ENCODE results near the gene SIN3B. TPM values are rescaled to one million over a fixed set of nuclear protein-coding genes. Genes with fewer than 3 reads are reported as not detected.

SIN3B gene
- polyA plus RNA-seq, 4 donors = 46.8 to 87.0 (median 63.7) TPM

DNA sequence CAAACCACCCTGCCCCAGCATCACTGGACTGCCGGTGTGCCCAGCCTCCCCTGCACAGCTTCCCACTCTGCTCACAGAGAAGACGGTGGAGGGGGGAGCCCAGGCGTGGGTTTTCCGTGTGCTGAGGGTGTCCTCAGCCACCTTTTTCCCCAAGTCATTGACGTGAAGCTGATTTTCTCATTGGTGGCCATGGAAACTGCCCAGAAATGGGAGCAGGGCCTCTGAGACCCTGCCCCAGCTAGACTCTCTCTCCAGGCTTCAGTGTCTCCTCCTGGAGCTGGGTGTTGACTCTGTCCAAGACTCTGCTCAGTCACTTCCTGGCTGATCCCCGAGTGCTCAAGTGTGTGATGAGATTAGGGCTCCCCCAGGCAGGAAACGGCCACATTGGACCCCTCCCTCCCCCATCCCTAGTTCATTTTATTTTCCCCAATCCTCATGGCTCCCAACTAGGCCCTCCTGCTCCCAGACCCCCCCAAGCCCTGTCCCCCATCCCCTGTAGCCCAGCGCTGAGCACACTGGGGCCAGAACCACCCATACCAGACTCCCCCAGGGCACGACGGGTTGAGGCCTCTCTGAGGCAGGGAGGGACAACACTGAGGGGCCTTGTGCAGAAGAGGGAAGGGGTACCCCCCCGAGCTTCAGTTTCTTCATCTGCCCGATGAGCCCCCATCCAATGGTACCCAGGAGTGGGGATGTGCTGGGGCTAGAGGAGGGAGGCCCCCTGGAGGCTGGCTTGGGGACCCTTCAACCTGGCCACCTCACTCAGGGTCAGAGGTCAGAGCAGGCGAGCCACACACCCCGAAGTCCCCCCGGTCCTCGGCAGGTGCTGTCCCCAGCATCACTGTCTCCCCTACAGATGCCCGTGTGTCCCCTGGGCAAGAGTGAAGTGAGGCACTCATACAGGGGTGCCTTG, 58.4 kb downstream of the SIN3B start:
- no peak for DNase-seq (ENCODE audit: low read depth in 4 of 4, low spot score in 3 of 4)

DNA sequence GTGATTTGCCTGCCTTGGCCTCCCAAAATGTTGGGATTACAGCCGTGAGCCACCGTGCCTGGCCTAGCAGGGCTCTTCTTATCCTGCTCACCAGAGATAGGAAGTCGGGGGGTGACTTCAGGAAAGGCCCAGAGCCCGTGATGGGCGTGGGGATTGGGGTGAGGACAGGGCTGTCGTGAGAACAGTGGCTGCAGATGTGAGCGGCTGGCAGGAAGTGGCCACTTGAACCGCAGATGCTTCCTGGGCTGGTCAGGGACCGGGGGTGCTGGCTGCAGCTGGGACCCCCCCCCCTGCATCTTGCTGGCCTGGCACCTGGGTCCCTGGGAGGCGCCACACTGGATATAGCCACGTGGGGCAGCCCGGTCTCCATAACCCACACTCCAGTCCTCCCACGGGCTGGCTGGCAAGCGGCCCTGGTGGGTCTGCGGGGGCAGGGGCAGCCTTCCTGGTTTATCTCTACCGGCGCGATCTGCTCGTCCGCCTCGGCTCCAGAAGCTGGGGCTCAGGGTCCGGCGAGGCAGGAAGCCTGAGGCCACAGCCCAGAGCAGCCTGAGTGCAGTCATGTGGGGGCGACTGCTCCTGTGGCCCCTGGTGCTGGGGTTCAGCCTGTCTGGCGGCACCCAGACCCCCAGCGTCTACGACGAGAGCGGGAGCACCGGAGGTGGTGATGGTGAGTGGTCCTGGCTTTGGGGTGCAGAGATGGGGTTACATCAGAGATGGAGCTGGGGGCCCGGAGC, 59.6 kb downstream of the SIN3B start, which contains the start of gene F2RL3:
Gene F2RL3 (plus strand): TSS at position 371 of the 737 bp plus-strand sequence. CDS start 191 bp downstream, at position 562.
- DNase-seq (ENCODE audit: low read depth in 4 of 4, low spot score in 3 of 4) = no peak

DNA sequence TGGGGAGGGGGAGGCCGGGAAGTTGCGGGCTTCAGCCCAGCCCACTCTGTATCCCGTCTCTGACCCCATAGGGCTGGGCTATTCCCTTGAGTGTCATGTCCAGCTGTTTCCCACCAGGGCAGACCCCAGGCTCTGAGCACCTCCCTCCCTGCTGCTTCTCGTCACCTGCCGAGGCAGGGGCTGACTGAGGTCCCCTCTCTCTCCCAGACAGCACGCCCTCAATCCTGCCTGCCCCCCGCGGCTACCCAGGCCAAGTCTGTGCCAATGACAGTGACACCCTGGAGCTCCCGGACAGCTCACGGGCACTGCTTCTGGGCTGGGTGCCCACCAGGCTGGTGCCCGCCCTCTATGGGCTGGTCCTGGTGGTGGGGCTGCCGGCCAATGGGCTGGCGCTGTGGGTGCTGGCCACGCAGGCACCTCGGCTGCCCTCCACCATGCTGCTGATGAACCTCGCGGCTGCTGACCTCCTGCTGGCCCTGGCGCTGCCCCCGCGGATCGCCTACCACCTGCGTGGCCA, 60.2 kb downstream of the SIN3B start:
- DNase-seq (ENCODE audit: low read depth in 4 of 4, low spot score in 3 of 4) = no peak

DNA sequence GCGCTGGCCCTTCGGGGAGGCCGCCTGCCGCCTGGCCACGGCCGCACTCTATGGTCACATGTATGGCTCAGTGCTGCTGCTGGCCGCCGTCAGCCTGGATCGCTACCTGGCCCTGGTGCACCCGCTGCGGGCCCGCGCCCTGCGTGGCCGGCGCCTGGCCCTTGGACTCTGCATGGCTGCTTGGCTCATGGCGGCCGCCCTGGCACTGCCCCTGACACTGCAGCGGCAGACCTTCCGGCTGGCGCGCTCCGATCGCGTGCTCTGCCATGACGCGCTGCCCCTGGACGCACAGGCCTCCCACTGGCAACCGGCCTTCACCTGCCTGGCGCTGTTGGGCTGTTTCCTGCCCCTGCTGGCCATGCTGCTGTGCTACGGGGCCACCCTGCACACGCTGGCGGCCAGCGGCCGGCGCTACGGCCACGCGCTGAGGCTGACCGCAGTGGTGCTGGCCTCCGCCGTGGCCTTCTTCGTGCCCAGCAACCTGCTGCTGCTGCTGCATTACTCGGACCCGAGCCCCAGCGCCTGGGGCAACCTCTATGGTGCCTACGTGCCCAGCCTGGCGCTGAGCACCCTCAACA, 60.8 kb downstream of the SIN3B start:
- DNase-seq (ENCODE audit: low read depth in 4 of 4, low spot score in 3 of 4) = no peak

DNA sequence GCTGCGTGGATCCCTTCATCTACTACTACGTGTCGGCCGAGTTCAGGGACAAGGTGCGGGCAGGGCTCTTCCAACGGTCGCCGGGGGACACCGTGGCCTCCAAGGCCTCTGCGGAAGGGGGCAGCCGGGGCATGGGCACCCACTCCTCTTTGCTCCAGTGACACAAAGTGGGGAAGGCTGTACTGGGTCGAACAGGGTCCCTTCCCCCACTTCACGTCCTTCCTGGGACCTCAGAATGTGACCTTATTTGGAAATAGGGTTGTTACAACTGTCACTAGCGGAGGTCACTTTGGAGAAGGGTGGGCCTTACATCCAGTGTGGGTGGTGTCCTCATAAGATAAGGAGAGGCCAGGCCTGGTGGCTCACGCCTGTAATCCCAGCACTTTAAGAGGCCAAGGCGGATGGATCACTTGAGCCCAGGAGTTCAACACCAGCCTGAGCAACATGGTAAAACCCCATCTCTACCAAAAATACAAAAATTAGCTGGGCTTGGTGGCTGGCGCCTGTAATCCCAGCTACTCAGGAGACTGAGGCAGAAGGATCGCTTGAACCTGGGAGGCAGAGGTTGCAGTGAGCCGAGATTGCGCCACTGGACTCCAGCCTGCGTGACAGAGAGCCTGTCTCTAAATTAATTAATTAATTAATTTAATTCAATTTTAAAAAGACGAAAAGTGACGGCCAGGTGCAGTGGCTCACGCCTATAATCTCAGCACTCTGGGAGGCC, 61.4 kb downstream of the SIN3B start:
- DNase-seq (ENCODE audit: low read depth in 4 of 4, low spot score in 3 of 4) = no peak

DNA sequence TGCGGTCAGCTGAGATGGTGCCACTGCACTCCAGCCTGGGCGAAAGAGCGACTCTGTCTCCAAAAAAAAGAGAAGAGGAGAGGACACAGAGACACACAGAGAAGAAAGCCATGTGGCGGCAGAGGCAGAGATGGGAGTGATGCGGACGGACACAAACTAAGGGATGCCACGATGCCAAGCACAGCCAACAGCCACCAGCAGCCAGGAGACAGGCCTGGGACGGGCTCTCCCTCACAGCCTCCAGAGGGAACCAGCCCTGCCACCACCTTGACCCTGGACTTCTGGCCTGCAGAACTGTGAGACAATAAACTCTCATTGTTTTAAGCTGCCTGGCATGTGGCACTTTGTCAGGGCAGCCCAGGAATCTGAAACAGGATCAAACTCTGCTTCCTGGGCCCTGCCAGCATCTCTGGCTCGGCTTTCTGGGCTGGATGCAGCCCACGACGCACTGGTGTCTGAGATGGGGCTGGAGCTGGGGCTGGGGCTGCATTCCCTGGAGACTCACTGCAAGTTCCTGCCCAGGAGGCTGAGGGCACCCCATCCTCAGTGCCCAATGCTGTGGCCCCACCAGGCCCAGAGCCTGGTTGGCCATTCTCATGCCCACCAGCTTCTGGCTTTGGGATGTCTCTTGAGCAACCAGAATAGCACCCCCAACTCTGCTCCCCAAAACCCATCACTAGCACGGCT, 62.6 kb downstream of the SIN3B start:
- DNase-seq (ENCODE audit: low read depth in 4 of 4, low spot score in 3 of 4) = no peak

DNA sequence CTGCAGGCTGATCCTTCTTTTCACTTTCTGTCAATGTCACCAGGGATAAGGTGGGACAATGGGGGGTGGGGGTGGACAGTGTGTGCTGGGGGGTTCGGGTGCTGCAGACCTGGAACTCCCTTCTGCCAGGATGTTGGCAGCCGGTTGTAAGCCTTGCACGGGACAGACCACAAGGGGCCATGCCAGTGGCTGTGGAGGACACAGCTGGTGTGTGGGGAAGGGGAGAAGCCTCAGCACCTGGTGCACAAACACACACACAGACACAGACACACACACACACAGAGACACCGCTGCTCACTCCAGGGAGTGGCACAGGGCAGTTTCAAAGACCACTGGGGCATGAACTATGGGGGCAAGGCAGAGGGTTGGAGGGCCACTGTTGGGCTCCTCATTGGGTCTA, 63.2 kb downstream of the SIN3B start:
- no peak for DNase-seq (ENCODE audit: low read depth in 4 of 4, low spot score in 3 of 4)

DNA sequence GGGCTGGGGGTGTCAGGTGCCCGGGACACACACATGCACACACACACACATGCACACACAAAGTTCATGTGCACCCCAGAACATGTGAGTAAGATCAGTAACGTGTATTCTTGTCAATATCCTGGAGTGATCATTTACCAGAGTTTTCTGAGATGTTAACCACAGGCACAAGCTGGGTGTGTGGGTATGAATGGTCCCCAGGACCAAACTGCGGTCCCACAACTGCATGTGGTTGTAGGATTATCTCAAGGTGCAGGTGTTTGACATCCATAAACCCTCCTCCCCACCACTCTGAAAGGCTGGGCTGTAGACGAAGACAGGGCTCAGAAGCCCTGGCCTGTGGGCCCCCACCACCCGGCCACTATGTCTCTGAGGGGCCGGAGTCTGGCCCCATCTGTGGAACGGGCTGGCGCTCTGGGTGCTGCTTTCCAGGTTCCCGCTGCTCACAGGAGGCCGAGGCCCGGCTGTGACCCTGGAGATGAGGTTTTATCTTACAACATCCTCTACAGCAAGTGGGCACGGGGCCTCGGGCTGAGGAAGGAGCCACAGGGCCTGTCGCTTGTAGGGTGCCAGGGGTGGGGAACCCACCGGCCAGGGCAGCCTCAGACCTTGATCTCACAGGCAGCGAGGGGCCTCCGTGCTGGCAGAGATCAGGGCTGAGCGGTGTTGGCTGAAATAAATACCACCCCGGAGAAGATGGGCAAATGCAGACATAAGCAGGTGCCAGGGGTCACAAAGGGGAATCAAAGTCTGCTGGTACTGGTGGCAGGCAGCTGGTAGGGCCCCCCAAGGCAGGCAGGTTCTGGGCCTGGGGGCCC, 63.9 kb downstream of the SIN3B start:
- no peak for DNase-seq (ENCODE audit: low read depth in 4 of 4, low spot score in 3 of 4)

DNA sequence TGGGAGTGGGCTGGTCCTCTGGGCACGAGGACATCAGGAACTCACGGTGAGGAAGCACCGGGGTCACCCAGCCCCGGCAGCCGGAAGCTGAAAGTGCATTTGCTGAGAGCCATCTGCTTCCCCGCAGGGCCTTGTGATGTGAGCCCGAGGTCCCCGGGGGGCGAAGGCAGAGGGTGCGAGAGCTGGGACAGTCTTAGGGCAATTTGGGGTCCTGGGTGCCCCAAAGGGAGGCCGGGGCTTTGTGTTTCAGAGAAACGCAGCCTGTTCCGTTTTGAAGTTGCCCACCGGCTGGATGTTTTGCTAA, 64.4 kb downstream of the SIN3B start:
- no peak for DNase-seq (ENCODE audit: low read depth in 4 of 4, low spot score in 3 of 4)

DNA sequence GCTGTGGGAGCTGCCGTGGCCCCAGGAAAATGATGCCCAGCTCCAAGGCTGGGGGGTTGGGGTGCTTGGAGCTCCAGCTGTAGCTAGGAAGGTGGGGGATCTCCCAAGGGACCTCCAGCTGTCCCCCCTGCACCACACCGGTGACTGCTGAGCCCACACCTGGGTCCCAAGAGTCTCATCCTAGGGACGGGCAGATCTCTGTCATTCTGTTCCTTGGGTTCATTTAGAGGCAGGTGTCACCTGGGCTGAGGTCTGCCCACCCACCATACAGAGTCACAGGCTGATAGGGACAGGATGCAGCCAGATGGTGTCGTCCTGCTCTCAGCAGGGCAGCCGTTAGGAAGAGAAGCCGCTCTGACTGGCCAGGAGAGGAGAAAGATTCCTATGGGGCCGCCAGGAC, 64.9 kb downstream of the SIN3B start:
- DNase-seq (ENCODE audit: low read depth in 4 of 4, low spot score in 3 of 4) = no peak

DNA sequence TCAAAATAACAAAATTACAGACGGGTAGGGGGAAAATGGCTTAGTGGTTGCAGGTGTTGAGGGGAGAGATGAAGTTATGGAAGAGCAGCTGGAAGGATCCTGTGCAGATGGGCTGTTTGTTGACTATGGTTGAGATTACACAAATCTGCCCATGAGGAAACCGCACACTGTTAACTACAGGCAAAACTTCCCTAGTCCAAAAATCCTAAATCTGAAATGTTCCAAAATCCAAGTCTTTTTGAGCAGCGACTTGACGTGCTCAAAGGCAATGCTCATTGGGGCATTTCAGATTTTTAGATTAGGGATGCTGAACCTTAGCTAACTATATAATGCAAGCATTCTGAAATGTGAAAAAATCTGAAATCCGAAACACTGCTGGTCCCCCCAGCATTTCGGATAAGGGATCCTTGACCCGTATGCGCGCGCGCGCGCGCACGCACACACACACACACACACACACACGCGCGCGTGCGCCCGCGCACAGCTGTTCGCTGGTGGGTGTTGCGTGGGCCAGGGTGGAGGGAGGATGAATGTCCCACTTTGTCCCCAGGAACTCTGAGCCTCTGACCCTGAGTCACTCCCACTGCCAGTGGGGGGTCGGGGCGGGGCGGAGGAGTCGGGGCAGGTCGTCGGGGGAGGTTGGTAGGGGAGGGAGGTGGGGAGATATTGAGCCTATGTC, 66.4 kb downstream of the SIN3B start:
- DNase-seq (ENCODE audit: low read depth in 4 of 4, low spot score in 3 of 4) = no peak

DNA sequence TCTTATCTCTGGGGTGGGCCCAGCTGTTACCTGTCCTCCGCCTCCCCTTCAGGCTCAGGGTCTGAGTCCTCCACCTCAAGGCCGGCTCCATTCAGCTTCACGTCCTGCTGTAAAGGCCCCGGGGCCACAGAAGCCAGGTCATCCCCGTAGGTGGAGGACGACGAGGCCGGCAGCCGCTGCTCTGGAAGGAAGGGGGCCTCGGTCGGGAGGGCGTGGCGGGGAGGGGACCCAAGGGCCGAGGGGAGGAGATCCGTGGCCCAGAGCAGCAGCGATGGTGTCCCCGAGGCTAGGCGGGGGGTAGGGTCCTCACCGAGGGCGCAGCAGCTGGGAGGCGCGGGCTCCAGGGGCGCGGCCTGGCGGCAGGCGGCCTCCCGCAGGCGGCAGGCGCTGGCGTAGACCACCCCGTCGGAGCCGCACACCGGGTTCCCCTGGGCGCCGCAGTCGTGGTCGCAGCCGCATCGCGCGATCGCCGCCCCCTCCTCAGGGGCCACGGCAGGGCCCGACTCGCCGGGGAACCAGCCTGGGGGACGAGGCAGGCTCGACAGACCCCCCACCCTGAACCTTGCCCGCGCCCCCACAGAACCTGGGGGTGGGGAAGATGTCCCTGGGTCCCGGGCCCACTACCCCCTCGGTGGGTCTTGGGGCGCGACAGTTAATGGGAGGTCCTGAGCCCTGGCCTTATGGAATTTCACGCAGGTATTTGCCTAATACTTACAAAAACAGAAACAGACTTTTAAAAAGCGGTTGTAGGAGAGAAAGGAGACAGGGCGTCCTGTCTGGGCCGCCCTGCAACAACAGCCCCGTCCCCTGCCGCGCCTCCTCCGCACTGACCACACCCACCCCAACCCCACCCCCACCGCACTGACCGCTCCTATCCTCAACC, 67.2 kb downstream of the SIN3B start:
- no peak for DNase-seq (ENCODE audit: low read depth in 4 of 4, low spot score in 3 of 4)

DNA sequence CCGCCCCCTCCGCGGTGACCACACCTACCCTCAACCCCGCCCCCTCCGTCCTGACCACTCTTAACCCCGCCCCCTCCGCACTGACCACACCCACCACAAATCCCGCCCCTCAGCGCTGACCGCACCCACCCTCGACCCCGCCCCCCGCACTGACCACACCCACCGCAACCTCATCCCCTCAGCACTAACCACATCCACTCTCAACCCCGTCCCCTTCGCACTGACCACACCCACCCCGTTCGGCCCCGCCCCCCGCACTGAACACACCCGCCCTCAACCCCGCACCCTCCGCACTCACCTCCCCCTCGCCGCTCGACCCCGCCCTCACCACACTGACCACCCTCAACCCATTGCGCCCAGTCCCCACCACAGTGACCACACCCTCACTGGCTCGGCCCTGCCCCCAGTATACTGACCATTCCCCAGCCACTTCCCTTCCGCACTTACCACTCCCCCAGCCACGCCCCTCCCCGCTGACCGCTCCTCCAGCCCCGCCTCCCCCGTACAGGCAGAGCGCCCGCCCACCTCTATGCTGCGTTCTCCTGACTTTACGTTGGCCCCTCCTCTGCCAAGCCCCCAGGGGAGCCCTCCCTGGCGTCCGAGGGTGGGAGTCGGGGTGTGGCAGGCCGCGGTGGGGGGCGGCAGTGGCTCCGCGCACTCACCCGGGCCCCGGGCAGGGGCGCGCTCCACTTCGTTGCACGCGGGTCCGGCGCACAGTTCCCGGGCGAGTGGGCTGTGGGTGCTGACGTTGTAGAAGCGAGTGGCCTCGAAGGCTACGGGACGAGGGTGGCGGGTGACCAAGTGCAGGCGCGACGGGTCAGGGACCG, 68.0 kb downstream of the SIN3B start:
- DNase-seq (ENCODE audit: low read depth in 4 of 4, low spot score in 3 of 4) = peak; percentile 74 to 86 (median 82)

DNA sequence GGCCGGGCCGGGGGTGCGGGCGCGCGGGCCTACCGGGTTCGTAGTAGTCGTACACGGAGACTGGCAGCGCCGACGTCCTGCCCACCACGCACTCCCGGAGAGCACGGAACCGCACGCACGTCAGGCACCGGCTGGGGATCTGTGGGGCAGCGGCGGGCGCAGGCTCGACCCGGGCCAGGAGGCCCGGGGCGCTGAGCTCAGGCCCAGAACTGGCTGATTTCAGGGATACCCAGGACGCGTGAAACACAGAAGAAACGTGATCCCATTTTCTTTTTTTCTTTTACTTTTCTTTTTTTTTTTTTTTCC, 68.6 kb downstream of the SIN3B start:
- DNase-seq (ENCODE audit: low read depth in 4 of 4, low spot score in 3 of 4) = no peak

DNA sequence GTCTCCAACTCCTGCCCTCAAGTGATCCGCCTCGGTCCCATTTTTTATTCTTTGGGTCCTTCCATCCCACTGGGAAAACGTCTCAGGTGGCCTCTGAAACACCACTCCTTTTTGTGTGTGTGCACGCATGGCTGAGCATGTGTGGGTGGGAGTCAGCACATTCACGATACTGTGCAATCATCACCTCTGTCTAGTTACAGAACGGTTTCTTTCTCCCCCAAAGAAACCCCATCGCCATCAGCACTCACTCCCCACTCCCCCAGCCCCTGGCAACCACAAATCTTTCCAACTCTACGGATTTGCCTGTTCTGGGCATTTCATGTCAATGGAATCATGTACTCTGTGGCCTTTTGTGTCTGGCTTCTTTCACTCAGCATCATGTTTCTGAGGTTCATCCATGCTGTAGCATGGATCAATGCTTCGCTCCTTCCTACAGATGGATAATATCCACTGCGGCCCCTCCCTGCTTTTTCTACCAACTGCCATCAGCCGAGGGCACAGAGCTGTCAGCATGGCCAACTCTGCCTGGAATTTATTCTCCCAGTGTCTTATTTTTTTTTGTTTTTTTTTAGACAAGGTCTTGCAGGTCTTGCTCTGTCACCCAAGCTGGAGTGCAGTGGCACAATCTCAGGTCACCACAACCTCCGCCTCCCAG, 69.3 kb downstream of the SIN3B start:
- peak in 1 of 4 donors; percentile 51 for DNase-seq (ENCODE audit: low read depth in 4 of 4, low spot score in 3 of 4)

DNA sequence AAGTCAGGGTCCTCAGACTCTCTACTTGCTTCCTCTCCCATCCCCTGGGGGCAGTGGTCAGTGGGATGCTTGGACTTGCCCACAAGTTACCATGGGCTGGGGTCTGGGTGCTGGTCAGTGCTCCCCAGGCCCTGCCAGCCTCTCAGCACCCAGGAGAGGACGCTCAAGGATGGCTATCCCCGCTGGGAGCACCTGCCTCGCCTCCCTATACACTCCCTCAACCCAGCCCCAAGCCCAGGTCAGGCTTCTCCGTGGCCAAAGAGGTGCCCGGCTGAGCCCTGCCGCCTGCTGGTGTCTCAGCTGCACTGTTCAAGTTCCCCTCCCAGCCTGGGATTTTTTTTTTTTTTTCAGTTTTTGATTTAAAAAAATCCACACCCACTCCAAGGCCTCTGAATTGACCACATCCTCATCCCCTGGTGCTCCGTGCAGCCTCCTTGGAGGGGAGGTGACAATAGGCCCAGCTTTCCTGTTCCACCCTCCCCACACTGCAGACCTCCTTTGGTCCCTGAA, 70.4 kb downstream of the SIN3B start:
- no peak for DNase-seq (ENCODE audit: low read depth in 4 of 4, low spot score in 3 of 4)

All from left renal pelvis (tissue), 4 donors.